Mucosa of descending colon (tissue), 3 donors: Measurements from ENCODE around the gene FSTL5. TPM values are rescaled to one million over a fixed set of nuclear protein-coding genes. Genes with fewer than 3 reads are reported as not detected.

Experiments
- ATAC-seq: fragments of 200-7000 bp; cut with Tn5 transposase; one replicate; pipeline ENCODE4 v1.9.1; 2020; ENCODE audit warnings: mild to moderate bottlenecking, moderate library complexity
- DNase-seq, 3 donors: peaks; one replicate each; pipeline ENCODE4 v3.0.0-alpha.2; 2020
- H3K36me3 ChIP-seq: fragments of 200-600 bp; one replicate; pipeline ENCODE4 v1.8.0; 2021; ENCODE audit warnings: low read depth, mild to moderate bottlenecking
- H3K4me1 ChIP-seq: fragments of 200-600 bp; one replicate; pipeline ENCODE4 v1.8.0; 2021; ENCODE audit warnings: low read depth, mild to moderate bottlenecking
- H3K4me3 ChIP-seq: fragments of 200-600 bp; one replicate; pipeline ENCODE4 v1.8.0; 2021; ENCODE audit warnings: mild to moderate bottlenecking
- H3K9me3 ChIP-seq: fragments of 200-600 bp; one replicate; pipeline ENCODE4 v1.8.0; 2021; ENCODE audit warnings: mild to moderate bottlenecking
- intact Hi-C, 2 donors: fragments of 100-400 bp; cut with DNase I in 1 of 2; cut with micrococcal nuclease in 1 of 2; formaldehyde crosslinking; loops; one replicate each; pipeline versions ENCODE4 v1.11.0 to v1.11.1; 2022; cut with DNase I, micrococcal nuclease
- total RNA-seq, 3 donors: library from RNA; stranded (reverse); fragmentation: NEBNext Ultra II Directional in 2 of 3; extraction: Animal tissue kit (Norgen Biotek cat#: 25700) in 2 of 3; gene quantifications; one replicate each; pipeline versions ENCODE4 v1.2.1 to v1.2.4, GENCODE V29; 2021 to 2023
- TF ChIP-seq, protein P1 (sequence below): fragments of 200-600 bp; IDR thresholded peaks from one replicate; pipeline ENCODE4 v1.8.0; 2022; ENCODE audit warnings: antibody characterized with exemption, mild to moderate bottlenecking
- donor health status: DM: no; HTN: no; CAD: no; lungs with moderate emphysema.
- donor health status: DM: no; HTN: no; CAD: no.
- donor health status: DM: no; HTN: yes; CAD: no.

Gene FSTL5
- total RNA-seq, 3 donors from 2014 or later: 1.8 TPM; not detected in 2

DNA sequence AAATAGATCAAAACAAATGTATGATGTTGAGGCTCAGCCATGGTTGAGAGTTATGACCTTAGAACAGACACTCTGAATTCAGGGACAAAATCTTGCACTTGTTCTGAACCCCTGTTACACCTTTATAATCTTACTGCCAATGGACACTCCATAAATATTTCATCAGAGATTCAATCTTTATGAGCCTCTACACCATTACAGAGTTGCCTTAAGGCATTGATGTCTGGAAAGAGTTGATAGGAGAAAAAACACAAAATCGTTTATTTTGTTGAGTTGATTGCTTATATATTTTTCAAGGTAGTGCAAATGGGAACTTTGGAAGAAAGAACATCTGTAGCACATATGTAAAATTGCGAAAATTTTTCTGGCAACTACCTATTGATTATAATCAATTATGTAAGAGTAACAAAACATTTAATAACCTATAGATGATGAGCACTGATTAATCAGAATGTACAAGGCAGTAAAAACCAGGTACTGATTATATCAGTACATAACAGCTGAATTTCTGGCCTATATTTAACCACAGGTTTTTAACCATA, 568.5 kb downstream of the FSTL5 start:
- Histone ChIP-seq H3K9me3 (no peaks in the 10 kb centered on the region), H3K36me3 (no peaks in the 10 kb centered on the region), H3K4me3 (no peak overlapping the region), H3K4me1 (no peaks in the 10 kb centered on the region)
- intact Hi-C loops: no loop called here
- ATAC-seq (no peak), DNase-seq (no peak)
- TF ChIP-seq, protein P1, sequence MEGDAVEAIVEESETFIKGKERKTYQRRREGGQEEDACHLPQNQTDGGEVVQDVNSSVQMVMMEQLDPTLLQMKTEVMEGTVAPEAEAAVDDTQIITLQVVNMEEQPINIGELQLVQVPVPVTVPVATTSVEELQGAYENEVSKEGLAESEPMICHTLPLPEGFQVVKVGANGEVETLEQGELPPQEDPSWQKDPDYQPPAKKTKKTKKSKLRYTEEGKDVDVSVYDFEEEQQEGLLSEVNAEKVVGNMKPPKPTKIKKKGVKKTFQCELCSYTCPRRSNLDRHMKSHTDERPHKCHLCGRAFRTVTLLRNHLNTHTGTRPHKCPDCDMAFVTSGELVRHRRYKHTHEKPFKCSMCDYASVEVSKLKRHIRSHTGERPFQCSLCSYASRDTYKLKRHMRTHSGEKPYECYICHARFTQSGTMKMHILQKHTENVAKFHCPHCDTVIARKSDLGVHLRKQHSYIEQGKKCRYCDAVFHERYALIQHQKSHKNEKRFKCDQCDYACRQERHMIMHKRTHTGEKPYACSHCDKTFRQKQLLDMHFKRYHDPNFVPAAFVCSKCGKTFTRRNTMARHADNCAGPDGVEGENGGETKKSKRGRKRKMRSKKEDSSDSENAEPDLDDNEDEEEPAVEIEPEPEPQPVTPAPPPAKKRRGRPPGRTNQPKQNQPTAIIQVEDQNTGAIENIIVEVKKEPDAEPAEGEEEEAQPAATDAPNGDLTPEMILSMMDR: no peak

DNA sequence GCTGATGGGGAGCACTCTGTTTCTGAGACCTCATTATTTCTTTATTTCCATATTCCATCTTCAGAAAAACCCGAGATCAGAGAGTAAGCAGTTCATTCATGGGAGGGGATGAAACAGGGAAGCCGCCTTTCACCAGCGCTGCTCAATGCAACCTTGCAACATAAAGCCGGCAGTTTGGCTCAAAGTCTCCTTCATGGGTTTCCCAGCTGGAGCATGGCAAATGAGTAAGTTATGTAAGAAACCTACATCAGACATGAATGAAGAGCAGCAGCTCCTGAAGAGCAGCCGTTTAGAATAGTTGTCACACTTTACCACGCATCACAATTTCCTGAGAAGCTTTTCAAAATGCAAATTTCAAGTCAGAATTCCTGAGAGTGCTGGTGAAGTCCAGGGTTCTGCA, 578.8 kb downstream of the FSTL5 start:
- DNase-seq (no peak), ATAC-seq (no peak)
- no peak overlapping the region for H3K4me3 ChIP-seq
- TF ChIP-seq, protein P1: no peak
- intact Hi-C loops: no loop called here
- H3K36me3 ChIP-seq: no peaks in the 10 kb centered on the region
- no peaks in the 10 kb centered on the region for H3K9me3 ChIP-seq
- H3K4me1 ChIP-seq: no peaks in the 10 kb centered on the region

DNA sequence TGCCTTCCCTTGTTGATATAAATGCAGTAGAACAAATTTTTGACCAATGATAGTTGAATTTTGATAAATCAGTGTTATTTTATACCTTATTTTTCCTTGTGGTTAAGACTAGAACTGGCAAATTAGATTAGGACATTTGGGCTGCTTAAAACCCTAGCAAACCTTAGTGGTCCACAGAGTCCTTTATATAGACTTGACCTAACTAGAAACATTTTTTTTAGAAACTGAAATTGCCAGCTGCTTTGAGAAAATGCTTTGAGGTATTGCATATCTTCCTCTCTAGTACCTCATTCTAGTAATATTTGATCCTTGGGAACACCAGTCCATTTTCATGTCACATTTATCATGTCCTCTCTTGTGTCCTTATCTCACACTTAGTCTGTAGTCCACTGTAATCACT, 580.3 kb downstream of the FSTL5 start:
- Histone ChIP-seq H3K9me3 (no peaks in the 10 kb centered on the region), H3K36me3 (no peaks in the 10 kb centered on the region)
- no peak for DNase-seq

DNA sequence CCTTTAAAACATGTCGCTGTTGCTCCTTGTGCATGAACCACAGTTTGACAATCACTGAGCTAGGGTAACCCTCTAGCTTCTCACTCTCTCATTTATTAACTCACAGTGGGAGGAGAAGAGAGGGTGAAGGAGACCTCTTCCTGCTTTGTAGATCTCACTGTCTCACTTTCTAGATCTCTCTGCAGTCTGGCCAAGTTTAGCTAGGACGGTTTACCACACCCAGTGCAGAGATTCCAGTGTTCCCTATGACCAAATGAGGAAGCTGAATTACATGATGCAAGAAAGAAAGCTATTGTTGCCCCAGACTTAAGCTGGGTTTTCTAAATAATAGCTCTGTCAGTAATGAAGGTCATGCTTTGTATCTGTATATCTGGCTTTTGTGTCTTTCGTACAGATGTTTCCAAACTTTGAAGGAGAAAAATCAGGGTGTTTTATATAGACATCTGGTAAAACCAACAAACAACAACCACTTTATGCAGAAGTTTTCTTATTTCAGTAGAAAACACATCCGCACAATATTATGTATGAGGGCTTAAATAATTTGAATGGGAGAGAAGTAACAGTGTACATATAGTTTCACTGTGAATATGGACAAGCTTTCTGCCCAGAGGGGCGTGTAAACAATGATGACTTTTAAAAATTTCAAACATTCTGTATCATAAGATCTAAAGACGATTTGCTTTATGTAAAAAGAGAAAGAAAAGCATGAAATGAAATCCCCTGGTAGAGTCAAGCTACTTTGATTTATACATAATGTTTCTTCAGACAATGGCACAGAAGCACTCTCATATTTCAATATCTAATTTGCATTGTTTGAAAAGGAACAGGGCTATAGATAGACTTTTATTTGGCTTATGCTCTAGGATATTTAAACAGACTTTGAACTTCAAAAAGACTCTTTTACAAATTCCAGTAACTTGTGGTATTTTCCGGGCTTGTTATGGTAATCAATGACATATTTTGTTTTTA, 582.3 kb downstream of the FSTL5 start:
- intact Hi-C loops: no loop called here
- H3K4me3 ChIP-seq: no peak overlapping the region
- H3K36me3 ChIP-seq: no peaks in the 10 kb centered on the region
- H3K9me3 ChIP-seq: no peaks in the 10 kb centered on the region
- DNase-seq: no peak
- no peak for ATAC-seq
- no peaks in the 10 kb centered on the region for H3K4me1 ChIP-seq
- TF ChIP-seq, protein P1: no peak

More for the DNA sequence above, 580.3 kb downstream of the FSTL5 start:
- intact Hi-C loops: no loop called here
- H3K4me3 ChIP-seq: no peak overlapping the region
- ATAC-seq: no peak
- H3K4me1 ChIP-seq: no peaks in the 10 kb centered on the region
- TF ChIP-seq, protein P1: no peak

DNA sequence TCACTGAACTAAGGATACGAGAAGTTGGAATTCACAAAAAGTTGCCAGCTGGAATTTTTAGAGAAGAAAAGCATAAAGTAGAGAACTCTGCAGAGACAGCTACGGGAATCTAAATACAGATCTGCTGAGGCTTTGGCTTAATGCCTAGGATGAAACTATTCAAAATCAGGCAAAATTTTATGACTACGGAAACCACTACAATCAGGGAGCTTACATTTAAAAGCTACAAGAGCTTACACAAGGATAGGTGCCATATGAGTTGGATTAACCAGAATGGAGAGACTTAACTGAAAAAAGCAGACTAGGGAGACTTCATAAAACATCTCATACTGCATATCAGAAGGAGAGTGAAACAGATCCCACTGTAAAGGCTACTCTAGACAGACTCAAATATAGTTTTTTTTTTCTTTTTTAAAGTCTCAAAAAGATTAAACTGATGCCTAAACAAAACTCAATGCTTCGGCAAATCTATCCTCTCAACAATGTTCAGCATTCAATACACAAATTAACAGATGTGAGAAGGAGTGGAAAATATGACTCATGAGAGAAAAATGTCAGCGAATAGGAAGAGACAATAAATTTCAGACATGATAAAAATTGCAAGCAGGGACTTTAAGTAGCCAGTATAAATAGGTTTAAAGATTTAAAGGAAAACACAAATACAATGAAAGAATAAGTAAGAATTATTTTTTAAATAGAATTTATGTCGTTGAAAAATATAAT, 586.1 kb downstream of the FSTL5 start:
- DNase-seq: no peak
- intact Hi-C loops: no loop called here
- no peak overlapping the region for H3K4me3 ChIP-seq
- no peak for ATAC-seq
- H3K36me3 ChIP-seq: no peaks in the 10 kb centered on the region
- no peaks in the 10 kb centered on the region for H3K9me3 ChIP-seq
- H3K4me1 ChIP-seq: no peaks in the 10 kb centered on the region
- TF ChIP-seq, protein P1: no peak
